ENCODE results near the gene LLGL1.

GRCh38 chr17:18236494-18236893 is 11.1 kb downstream of the LLGL1 start:
- TF ChIP-seq CTCF (conservative IDR thresholded peaks at IDR 0.05) = no peak
- TF ChIP-seq EZH2 (IDR thresholded peaks at IDR 0.05; ENCODE audit: low read depth) = no peak

Measured in PC-9 (cell line).